Nephron (organoid): ENCODE data around the gene ZEB2.

Experiments
- H3K27ac Mint-ChIP-seq, 3 experiments: 2 replicates each; pipeline ENCODE4 v1.8.0; 2020; ENCODE audit warnings: mixed read lengths in 3 of 3, mild to moderate bottlenecking in 2 of 3, moderate library complexity in 1 of 3
- H3K27me3 Mint-ChIP-seq: 2 replicates; pipeline ENCODE4 v1.8.0; 2021; ENCODE audit warnings: low read depth, mild to moderate bottlenecking, moderate library complexity, mixed read lengths
- H3K36me3 Mint-ChIP-seq: 2 replicates; pipeline ENCODE4 v1.8.0; 2020; ENCODE audit warnings: low read depth, mixed read lengths
- H3K4me1 Mint-ChIP-seq: 2 replicates; pipeline ENCODE4 v1.8.0; 2020; ENCODE audit warnings: mixed read lengths
- H3K4me3 Mint-ChIP-seq, 3 experiments: 2 replicates each; pipeline ENCODE4 v1.8.0; 2020; ENCODE audit warnings: mild to moderate bottlenecking in 3 of 3, mixed read lengths in 3 of 3, moderate library complexity in 2 of 3
- H3K9me3 Mint-ChIP-seq: 2 replicates; pipeline ENCODE4 v1.8.0; 2020; ENCODE audit warnings: mixed read lengths
- CTCF ChIP-seq, 3 experiments: fragments of 200-600 bp; sonication (generic); IDR thresholded peaks; one replicate each; pipeline ENCODE4 v1.5.0; 2021; ENCODE audit warnings: antibody characterized with exemption in 3 of 3; ENCODE audit not compliant: unreplicated experiment in 3 of 3

ZEB2 gene

GRCh38 chr2:144447535-144447934 is 72.4 kb downstream of the ZEB2 start:
- Mint-ChIP-seq H3K27ac (peak overlapping the region in 2 of 3 experiments; percentile 53 to 72), H3K9me3 (no peaks in the 10 kb centered on the region)

GRCh38 chr2:144446136-144446535 is 73.8 kb downstream of the ZEB2 start:
- Mint-ChIP-seq H3K4me3 (no peak overlapping the region), H3K9me3 (no peaks in the 10 kb centered on the region), H3K27ac (peak overlapping the region in 1 of 3 experiments; percentile 44), H3K36me3 (peaks cover 20% of the 10 kb centered on the region), H3K27me3 (no peaks in the 10 kb centered on the region), H3K4me1 (peaks cover 74% of the 10 kb centered on the region)
- no peak for TF ChIP-seq CTCF (IDR thresholded peaks at IDR 0.05; ENCODE audit: unreplicated experiment in 3 of 3)

More at GRCh38 chr2:144447535-144447934, 72.4 kb downstream of the ZEB2 start:
- H3K27me3 Mint-ChIP-seq, result no peaks in the 10 kb centered on the region
- peaks cover 20% of the 10 kb centered on the region for H3K36me3 Mint-ChIP-seq
- no peak for TF ChIP-seq CTCF (IDR thresholded peaks at IDR 0.05; ENCODE audit: unreplicated experiment in 3 of 3)
- H3K4me1 Mint-ChIP-seq, result peaks cover 71% of the 10 kb centered on the region
- H3K4me3 Mint-ChIP-seq, result no peak overlapping the region

GRCh38 chr2:144445196-144445595 is 74.7 kb downstream of the ZEB2 start:
- no peaks in the 10 kb centered on the region for H3K27me3 Mint-ChIP-seq
- H3K4me1 Mint-ChIP-seq, result peaks cover 75% of the 10 kb centered on the region
- H3K36me3 Mint-ChIP-seq, result peaks cover 24% of the 10 kb centered on the region
- H3K27ac Mint-ChIP-seq, result peak overlapping the region; percentile 10 to 83 (median 27)
- no peak for TF ChIP-seq CTCF (IDR thresholded peaks at IDR 0.05; ENCODE audit: unreplicated experiment in 3 of 3)
- H3K9me3 Mint-ChIP-seq, result no peaks in the 10 kb centered on the region
- H3K4me3 Mint-ChIP-seq, result no peak overlapping the region

DNA sequence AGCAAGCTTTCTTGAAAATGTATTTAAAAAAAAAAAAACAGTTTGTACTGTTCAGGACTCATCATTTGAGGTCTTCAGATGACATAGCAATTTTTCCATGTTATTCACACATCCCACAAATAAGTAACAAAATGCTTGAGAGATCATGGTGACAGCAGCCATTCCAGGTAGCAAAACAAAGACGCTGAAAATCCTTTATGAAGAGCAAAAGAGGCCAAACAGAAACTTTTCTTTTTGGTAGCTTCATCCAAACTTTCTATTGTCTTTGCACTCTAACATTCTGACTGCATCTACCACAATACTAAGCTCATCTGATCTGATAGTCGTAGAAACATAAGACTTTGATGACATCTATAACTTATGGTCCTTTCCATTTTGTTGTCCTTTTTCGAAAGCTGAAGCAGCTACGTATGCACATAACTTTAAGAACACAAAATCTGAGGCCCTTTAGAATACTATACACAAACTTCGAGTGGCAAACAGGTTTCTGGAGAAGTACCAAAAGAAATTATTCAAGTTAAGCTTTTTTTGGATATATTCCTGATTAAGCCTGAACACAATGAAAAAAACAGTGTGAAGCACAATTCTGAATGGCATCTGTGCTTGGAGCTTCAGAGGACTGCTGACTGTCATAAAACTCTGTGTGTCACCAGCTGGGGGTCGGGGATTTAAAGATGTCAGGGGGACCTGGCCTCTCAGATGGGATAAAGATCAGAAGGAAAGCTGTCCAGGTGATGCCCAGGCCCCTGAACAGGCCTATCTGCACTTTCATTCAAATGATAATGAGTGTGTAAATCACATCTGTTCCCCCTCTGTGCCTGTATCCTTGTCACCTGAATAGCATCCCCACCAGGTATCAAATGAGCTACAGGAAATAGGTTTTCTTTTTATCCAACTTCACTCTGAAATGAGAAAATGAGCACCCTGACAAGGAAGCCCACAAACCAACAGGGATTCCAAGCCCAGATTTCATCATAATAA is 75.8 kb downstream of the ZEB2 start:
- peaks cover 24% of the 10 kb centered on the region for H3K36me3 Mint-ChIP-seq
- H3K27ac Mint-ChIP-seq, result peak overlapping the region; percentile 54 to 84 (median 83)
- no peaks in the 10 kb centered on the region for H3K27me3 Mint-ChIP-seq
- no peaks in the 10 kb centered on the region for H3K9me3 Mint-ChIP-seq
- peak overlapping the region in 1 of 3 experiments; percentile 48 for H3K4me3 Mint-ChIP-seq
- TF ChIP-seq CTCF (IDR thresholded peaks at IDR 0.05; ENCODE audit: unreplicated experiment in 3 of 3), result no peak
- peaks cover 80% of the 10 kb centered on the region for H3K4me1 Mint-ChIP-seq

GRCh38 chr2:144441711-144442141 is 78.2 kb downstream of the ZEB2 start:
- Mint-ChIP-seq H3K4me1 (peaks cover 84% of the 10 kb centered on the region), H3K4me3 (peak overlapping the region in 1 of 3 experiments; percentile 37), H3K27ac (peak overlapping the region; percentile 21 to 87 (median 33)), H3K36me3 (peaks cover 22% of the 10 kb centered on the region), H3K27me3 (no peaks in the 10 kb centered on the region), H3K9me3 (no peaks in the 10 kb centered on the region)
- no peak for TF ChIP-seq CTCF (IDR thresholded peaks at IDR 0.05; ENCODE audit: unreplicated experiment in 3 of 3)
